GM20000 (cell line): ENCODE measurements around the gene TUBB2A.
"Not testable (repeated sequence)": the region's sequence is repeated elsewhere in the genome, so short reads cannot be mapped to it uniquely, and the experiment has no call there.

ENCODE experiments used
- DNase-seq: peaks from one replicate; pipeline ENCODE4 v3.0.0; 2012; ENCODE audit warnings: low spot score
- TF ChIP-seq, protein P1 (sequence below): IDR thresholded peaks from 2 replicates; pipeline ENCODE4 v1.5.1; 2012; ENCODE audit warnings: mild to moderate bottlenecking, control low read depth; ENCODE audit errors: extremely low read depth, missing control alignments

Gene TUBB2A

GRCh38 chr6:3190779-3191178 lies 33.4 kb upstream of the TUBB2A start:
- TF ChIP-seq, protein P1, sequence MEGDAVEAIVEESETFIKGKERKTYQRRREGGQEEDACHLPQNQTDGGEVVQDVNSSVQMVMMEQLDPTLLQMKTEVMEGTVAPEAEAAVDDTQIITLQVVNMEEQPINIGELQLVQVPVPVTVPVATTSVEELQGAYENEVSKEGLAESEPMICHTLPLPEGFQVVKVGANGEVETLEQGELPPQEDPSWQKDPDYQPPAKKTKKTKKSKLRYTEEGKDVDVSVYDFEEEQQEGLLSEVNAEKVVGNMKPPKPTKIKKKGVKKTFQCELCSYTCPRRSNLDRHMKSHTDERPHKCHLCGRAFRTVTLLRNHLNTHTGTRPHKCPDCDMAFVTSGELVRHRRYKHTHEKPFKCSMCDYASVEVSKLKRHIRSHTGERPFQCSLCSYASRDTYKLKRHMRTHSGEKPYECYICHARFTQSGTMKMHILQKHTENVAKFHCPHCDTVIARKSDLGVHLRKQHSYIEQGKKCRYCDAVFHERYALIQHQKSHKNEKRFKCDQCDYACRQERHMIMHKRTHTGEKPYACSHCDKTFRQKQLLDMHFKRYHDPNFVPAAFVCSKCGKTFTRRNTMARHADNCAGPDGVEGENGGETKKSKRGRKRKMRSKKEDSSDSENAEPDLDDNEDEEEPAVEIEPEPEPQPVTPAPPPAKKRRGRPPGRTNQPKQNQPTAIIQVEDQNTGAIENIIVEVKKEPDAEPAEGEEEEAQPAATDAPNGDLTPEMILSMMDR, result no peak
- no peak for DNase-seq

DNA sequence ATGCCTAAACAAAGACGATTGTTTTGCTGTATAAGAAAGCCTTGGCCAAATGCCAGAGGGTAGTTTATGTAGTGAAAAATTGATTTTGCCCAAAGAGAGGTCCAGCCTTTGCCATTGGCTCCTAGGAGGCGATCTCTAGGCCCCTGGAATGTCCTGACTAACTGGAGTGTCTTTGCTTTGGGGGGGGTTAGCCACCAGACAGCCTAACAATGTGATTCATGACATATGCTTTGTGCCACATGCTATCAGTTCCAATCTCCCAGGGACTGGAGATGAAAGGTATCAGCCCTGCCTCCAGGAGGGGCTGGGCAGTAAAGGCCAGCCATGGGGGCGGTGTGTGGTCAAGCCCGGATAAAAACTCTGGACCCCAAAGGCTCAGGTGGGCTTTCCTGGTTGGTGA lies 32.7 kb upstream of the TUBB2A start:
- TF ChIP-seq, protein P1, result no peak
- no peak for DNase-seq

GRCh38 chr6:3189192-3189591 lies 31.8 kb upstream of the TUBB2A start:
- DNase-seq, result not testable (repeated sequence)

DNA sequence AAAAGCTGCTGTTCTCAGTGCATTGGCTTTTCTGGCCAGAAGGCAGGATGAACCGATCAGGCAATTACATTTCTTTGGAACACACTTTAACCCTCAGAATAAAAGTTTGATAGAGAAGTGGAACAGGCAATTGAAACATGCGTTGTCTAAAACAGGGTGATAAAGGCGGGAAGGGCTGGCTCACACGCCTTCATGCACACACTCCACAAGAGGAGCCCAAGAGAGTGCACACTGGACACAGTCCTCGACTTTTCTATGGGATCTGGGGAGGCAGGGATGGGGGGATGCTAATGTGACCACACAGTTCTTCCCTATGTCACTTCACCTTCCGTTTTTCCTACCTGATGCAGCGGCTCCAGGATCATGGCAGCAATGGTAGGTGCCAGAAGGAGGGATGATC lies 30.9 kb upstream of the TUBB2A start:
- DNase-seq, result no peak
- TF ChIP-seq, protein P1, result no peak

GRCh38 chr6:3186974-3187382 lies 29.6 kb upstream of the TUBB2A start:
- DNase-seq, result no peak

DNA sequence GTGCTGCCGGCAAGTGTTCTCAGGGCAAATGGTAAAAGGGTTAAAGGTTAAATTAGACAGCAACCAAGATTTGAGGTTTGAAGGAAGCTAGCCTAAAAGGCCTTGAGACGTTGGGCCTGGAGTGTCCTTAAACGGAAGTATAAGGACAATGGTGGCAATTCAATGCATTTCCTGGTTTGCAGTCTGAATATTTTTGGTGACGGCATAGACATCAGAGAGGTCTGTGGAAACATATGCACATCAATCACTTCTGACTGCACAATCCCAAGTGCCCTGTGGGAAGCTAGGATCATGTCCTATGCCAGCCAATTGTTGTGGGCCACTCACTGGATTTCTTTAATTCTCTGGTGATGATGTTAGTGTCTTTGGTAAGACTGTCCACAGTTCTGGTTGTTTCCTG lies 25.7 kb upstream of the TUBB2A start:
- TF ChIP-seq, protein P1, result no peak
- no peak for DNase-seq

More at GRCh38 chr6:3186974-3187382, 29.6 kb upstream of the TUBB2A start:
- TF ChIP-seq, protein P1, result no peak

- no peak for DNase-seq
- TF ChIP-seq, protein P1, result no peak
Measured at GRCh38 chr6:3181105-3181504, 23.8 kb upstream of the TUBB2A start.

- DNase-seq, result not testable (repeated sequence)
Measured at GRCh38 chr6:3179945-3180344, 22.6 kb upstream of the TUBB2A start.

DNA sequence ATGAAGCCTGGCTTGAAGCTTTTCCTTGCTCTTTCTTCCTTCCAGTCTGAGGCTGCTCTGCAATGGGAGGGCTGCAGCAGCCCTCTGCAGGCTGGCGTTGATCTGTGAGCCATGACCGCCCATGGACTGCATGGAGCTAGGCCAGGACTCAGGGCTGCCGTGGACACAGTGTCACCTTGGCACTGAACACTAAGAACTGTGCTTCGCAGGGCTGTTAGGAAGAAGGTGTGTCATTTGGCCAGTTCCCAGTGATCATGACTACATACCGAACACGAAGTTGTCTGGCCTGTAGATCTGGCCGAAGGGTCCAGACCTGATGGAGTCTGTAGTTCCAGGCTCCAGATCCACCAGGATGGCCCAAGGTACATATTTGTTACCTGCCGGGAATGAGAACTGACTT lies 21.3 kb upstream of the TUBB2A start:
- not testable (repeated sequence) for DNase-seq
